Measurements from ENCODE around the gene PARD3.

GRCh38 chr10:34791947-34792346, 23.1 kb downstream of the PARD3 start:
- TF ChIP-seq CTCF (IDR thresholded peaks at IDR 0.05) (peak; percentile 6), EZH2phosphoT487 (IDR thresholded peaks at IDR 0.05) (no peak)

All from neural progenitor cell (in vitro differentiated cells).